ENCODE results near the gene INPP5F. TPM values are rescaled to one million over a fixed set of nuclear protein-coding genes. Genes with fewer than 3 reads are reported as not detected.
"Not testable (repeated sequence)": the region's sequence is repeated elsewhere in the genome, so short reads cannot be mapped to it uniquely, and the experiment has no call there.

The INPP5F gene
- total RNA-seq, 1 donor from 2014 or later = 36.8 TPM

GRCh38 chr10:119783665-119784027 lies 57.8 kb downstream of the INPP5F start:
- H3K4me1 Mint-ChIP-seq (ENCODE audit: unreplicated experiment) = peaks cover 15% of the 10 kb centered on the region
- no peak overlapping the region for H3K27ac Mint-ChIP-seq (ENCODE audit: unreplicated experiment)
- H3K27me3 Mint-ChIP-seq (ENCODE audit: unreplicated experiment) = no peaks in the 10 kb centered on the region
- no peak for DNase-seq (ENCODE audit: extremely low spot score, unreplicated experiment)
- H3K4me3 Mint-ChIP-seq (ENCODE audit: unreplicated experiment) = no peak overlapping the region
- no peak for TF ChIP-seq CTCF (IDR thresholded peaks at IDR 0.05)
- H3K9me3 Mint-ChIP-seq (ENCODE audit: unreplicated experiment) = no peaks in the 10 kb centered on the region
- H3K36me3 Mint-ChIP-seq (ENCODE audit: unreplicated experiment) = peaks cover 1% of the 10 kb centered on the region

- peaks cover 4% of the 10 kb centered on the region for H3K36me3 Mint-ChIP-seq (ENCODE audit: unreplicated experiment)
- no peak for DNase-seq (ENCODE audit: extremely low spot score, unreplicated experiment)
- H3K27me3 Mint-ChIP-seq (ENCODE audit: unreplicated experiment) = no peaks in the 10 kb centered on the region
- H3K4me3 Mint-ChIP-seq (ENCODE audit: unreplicated experiment) = no peak overlapping the region
- H3K9me3 Mint-ChIP-seq (ENCODE audit: unreplicated experiment) = no peaks in the 10 kb centered on the region
- H3K4me1 Mint-ChIP-seq (ENCODE audit: unreplicated experiment) = peaks cover 15% of the 10 kb centered on the region
- no peak for TF ChIP-seq CTCF (IDR thresholded peaks at IDR 0.05)
- no peak overlapping the region for H3K27ac Mint-ChIP-seq (ENCODE audit: unreplicated experiment)
Measured at GRCh38 chr10:119784340-119785067, 58.7 kb downstream of the INPP5F start.

- peaks cover 15% of the 10 kb centered on the region for H3K4me1 Mint-ChIP-seq (ENCODE audit: unreplicated experiment)
- no peak overlapping the region for H3K27ac Mint-ChIP-seq (ENCODE audit: unreplicated experiment)
- no peak for TF ChIP-seq CTCF (IDR thresholded peaks at IDR 0.05)
- H3K36me3 Mint-ChIP-seq (ENCODE audit: unreplicated experiment) = peaks cover 4% of the 10 kb centered on the region
- H3K27me3 Mint-ChIP-seq (ENCODE audit: unreplicated experiment) = no peaks in the 10 kb centered on the region
- no peaks in the 10 kb centered on the region for H3K9me3 Mint-ChIP-seq (ENCODE audit: unreplicated experiment)
- DNase-seq (ENCODE audit: extremely low spot score, unreplicated experiment) = no peak
- H3K4me3 Mint-ChIP-seq (ENCODE audit: unreplicated experiment) = no peak overlapping the region
Measured at GRCh38 chr10:119786117-119786769, 60.4 kb downstream of the INPP5F start.

- DNase-seq (ENCODE audit: extremely low spot score, unreplicated experiment); H3K27ac Mint-ChIP-seq (ENCODE audit: unreplicated experiment); H3K4me3 Mint-ChIP-seq (ENCODE audit: unreplicated experiment); H3K27me3 Mint-ChIP-seq (ENCODE audit: unreplicated experiment); H3K4me1 Mint-ChIP-seq (ENCODE audit: unreplicated experiment); H3K9me3 Mint-ChIP-seq (ENCODE audit: unreplicated experiment): not testable (repeated sequence)
- peaks cover 15% of the 10 kb centered on the region for H3K36me3 Mint-ChIP-seq (ENCODE audit: unreplicated experiment)
Measured at GRCh38 chr10:119795101-119795500, 69.3 kb downstream of the INPP5F start.

GRCh38 chr10:119796039-119796438 lies 70.2 kb downstream of the INPP5F start:
- Mint-ChIP-seq H3K36me3 (ENCODE audit: unreplicated experiment) (peaks cover 15% of the 10 kb centered on the region), H3K27ac (ENCODE audit: unreplicated experiment) (no peak overlapping the region), H3K9me3 (ENCODE audit: unreplicated experiment) (no peaks in the 10 kb centered on the region), H3K4me1 (ENCODE audit: unreplicated experiment) (no peaks in the 10 kb centered on the region), H3K27me3 (ENCODE audit: unreplicated experiment) (no peaks in the 10 kb centered on the region), H3K4me3 (ENCODE audit: unreplicated experiment) (no peak overlapping the region)
- no peak for TF ChIP-seq CTCF (IDR thresholded peaks at IDR 0.05)
- DNase-seq (ENCODE audit: extremely low spot score, unreplicated experiment) = no peak
